ENCODE results near the gene APBA2.

DNA sequence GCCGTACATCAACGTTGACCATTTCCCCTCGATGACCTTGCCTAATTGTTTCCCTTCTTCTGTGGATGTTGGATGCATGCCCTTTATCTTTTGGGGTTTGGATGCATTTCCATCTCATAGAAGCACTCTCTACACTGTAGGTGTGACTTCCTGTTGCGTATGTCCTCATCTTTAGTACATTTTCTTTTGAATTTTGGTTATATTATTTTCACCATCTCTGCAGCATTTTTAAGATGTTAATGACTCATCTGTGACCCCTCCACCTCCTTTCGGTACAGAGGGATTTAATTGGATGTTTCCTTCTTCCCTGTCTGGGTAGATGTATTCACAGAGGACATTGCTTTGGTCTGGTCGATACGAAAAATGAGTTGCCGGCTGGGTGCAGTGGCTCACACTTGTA, 172.1 kb downstream of the APBA2 start:
- TF ChIP-seq GATA2 (IDR thresholded peaks at IDR 0.05; ENCODE audit: low read depth, low read length) (no peak), GATA3 (IDR thresholded peaks at IDR 0.05; ENCODE audit: low read depth, low read length) (no peak)

All from SH-SY5Y (cell line).